ENCODE results near the gene ISCA1. TPM values are rescaled to one million over a fixed set of nuclear protein-coding genes. Genes with fewer than 3 reads are reported as not detected.
"Not testable (repeated sequence)": the region's sequence is repeated elsewhere in the genome, so short reads cannot be mapped to it uniquely, and the experiment has no call there.

ISCA1 gene
- 108 and 120 TPM in 2 replicates for total RNA-seq (2014; rRNA removed; shearing (Covaris generic))
- polyA plus RNA-seq (2015; cell fraction: cytosol; rRNA removed), result 67.2 and 80.1 TPM in 2 replicates
- polyA plus RNA-seq (2015; cell fraction: nucleus; rRNA removed), result 34.9 and 46.6 TPM in 2 replicates

GRCh38 chr9:86282077-86282978, at the start of gene ISCA1:
TSS of gene ISCA1 (minus strand) at chr9:86282538. CDS start at chr9:86282458, 80 bp downstream.
- in situ Hi-C loops (cut with HindIII; ENCODE audit: low pct_unique_long_range_greater_than_20kb, low sequenced_read_pairs), result no loop called here

GRCh38 chr9:86330186-86330585, 47.8 kb upstream of the ISCA1 start:
- in situ Hi-C loops (cut with HindIII; ENCODE audit: low pct_unique_long_range_greater_than_20kb, low sequenced_read_pairs), result no loop called here
- DNase-seq (ENCODE audit: low read depth, low spot score), result no peak

More at GRCh38 chr9:86282077-86282978, at the start of gene ISCA1:
- peak; percentile 94 for DNase-seq (ENCODE audit: low read depth, low spot score)

- in situ Hi-C loops (cut with HindIII; ENCODE audit: low pct_unique_long_range_greater_than_20kb, low sequenced_read_pairs), result no loop called here
- no peak for DNase-seq (ENCODE audit: low read depth, low spot score)
Measured at GRCh38 chr9:86329649-86330048, 47.3 kb upstream of the ISCA1 start.

GRCh38 chr9:86328156-86328555, 45.8 kb upstream of the ISCA1 start:
- in situ Hi-C loops (cut with HindIII; ENCODE audit: low pct_unique_long_range_greater_than_20kb, low sequenced_read_pairs), result no loop called here
- no peak for DNase-seq (ENCODE audit: low read depth, low spot score)

- in situ Hi-C loops (cut with HindIII; ENCODE audit: low pct_unique_long_range_greater_than_20kb, low sequenced_read_pairs), result no loop called here
Measured at GRCh38 chr9:86326536-86326935, 44.2 kb upstream of the ISCA1 start.

GRCh38 chr9:86324901-86325300, 42.6 kb upstream of the ISCA1 start:
- in situ Hi-C loops (cut with HindIII; ENCODE audit: low pct_unique_long_range_greater_than_20kb, low sequenced_read_pairs), result no loop called here
- no peak for DNase-seq (ENCODE audit: low read depth, low spot score)

More at GRCh38 chr9:86326536-86326935, 44.2 kb upstream of the ISCA1 start:
- DNase-seq (ENCODE audit: low read depth, low spot score), result no peak

GRCh38 chr9:86324308-86324707, 42.0 kb upstream of the ISCA1 start:
- in situ Hi-C loops (cut with HindIII; ENCODE audit: low pct_unique_long_range_greater_than_20kb, low sequenced_read_pairs), result no loop called here

GRCh38 chr9:86322973-86323644, 40.8 kb upstream of the ISCA1 start:
- in situ Hi-C loops (cut with HindIII; ENCODE audit: low pct_unique_long_range_greater_than_20kb, low sequenced_read_pairs), result no loop called here
- DNase-seq (ENCODE audit: low read depth, low spot score), result no peak

More at GRCh38 chr9:86324308-86324707, 42.0 kb upstream of the ISCA1 start:
- DNase-seq (ENCODE audit: low read depth, low spot score), result no peak

GRCh38 chr9:86321373-86321772, 39.0 kb upstream of the ISCA1 start:
- in situ Hi-C loops (cut with HindIII; ENCODE audit: low pct_unique_long_range_greater_than_20kb, low sequenced_read_pairs), result no loop called here
- DNase-seq (ENCODE audit: low read depth, low spot score), result no peak

- DNase-seq (ENCODE audit: low read depth, low spot score), result no peak
- in situ Hi-C loops (cut with HindIII; ENCODE audit: low pct_unique_long_range_greater_than_20kb, low sequenced_read_pairs), result no loop called here
Measured at GRCh38 chr9:86318187-86318586, 35.8 kb upstream of the ISCA1 start.

- in situ Hi-C loops (cut with HindIII; ENCODE audit: low pct_unique_long_range_greater_than_20kb, low sequenced_read_pairs), result no loop called here
- no peak for DNase-seq (ENCODE audit: low read depth, low spot score)
Measured at GRCh38 chr9:86315078-86315477, 32.7 kb upstream of the ISCA1 start.

GRCh38 chr9:86312959-86313358, 30.6 kb upstream of the ISCA1 start:
- in situ Hi-C loops (cut with HindIII; ENCODE audit: low pct_unique_long_range_greater_than_20kb, low sequenced_read_pairs); DNase-seq (ENCODE audit: low read depth, low spot score): not testable (repeated sequence)

GRCh38 chr9:86308687-86309086, 26.3 kb upstream of the ISCA1 start:
- in situ Hi-C loops (cut with HindIII; ENCODE audit: low pct_unique_long_range_greater_than_20kb, low sequenced_read_pairs), result no loop called here
- DNase-seq (ENCODE audit: low read depth, low spot score), result no peak

- in situ Hi-C loops (cut with HindIII; ENCODE audit: low pct_unique_long_range_greater_than_20kb, low sequenced_read_pairs), result no loop called here
- no peak for DNase-seq (ENCODE audit: low read depth, low spot score)
Measured at GRCh38 chr9:86304236-86304730, 21.9 kb upstream of the ISCA1 start.

- in situ Hi-C loops (cut with HindIII; ENCODE audit: low pct_unique_long_range_greater_than_20kb, low sequenced_read_pairs), result no loop called here
- no peak for DNase-seq (ENCODE audit: low read depth, low spot score)
Measured at GRCh38 chr9:86303316-86303975, 21.1 kb upstream of the ISCA1 start.

- in situ Hi-C loops (cut with HindIII; ENCODE audit: low pct_unique_long_range_greater_than_20kb, low sequenced_read_pairs), result no loop called here
- DNase-seq (ENCODE audit: low read depth, low spot score), result no peak
Measured at GRCh38 chr9:86301686-86302085, 19.3 kb upstream of the ISCA1 start.

GRCh38 chr9:86300701-86301100, 18.4 kb upstream of the ISCA1 start:
- DNase-seq (ENCODE audit: low read depth, low spot score), result no peak
- in situ Hi-C loops (cut with HindIII; ENCODE audit: low pct_unique_long_range_greater_than_20kb, low sequenced_read_pairs), result no loop called here

- in situ Hi-C loops (cut with HindIII; ENCODE audit: low pct_unique_long_range_greater_than_20kb, low sequenced_read_pairs), result no loop called here
Measured at GRCh38 chr9:86298873-86299272, 16.5 kb upstream of the ISCA1 start.

More at GRCh38 chr9:86298873-86299272, 16.5 kb upstream of the ISCA1 start:
- no peak for DNase-seq (ENCODE audit: low read depth, low spot score)
